ENCODE data around the gene CEP55.

CEP55 gene

GRCh38 chr10:93567277-93568104 lies 71.1 kb downstream of the CEP55 start:
- no peak for DNase-seq

- DNase-seq, result no peak
Measured at GRCh38 chr10:93568105-93568390, 71.6 kb downstream of the CEP55 start.

GRCh38 chr10:93570383-93570782 lies 74.0 kb downstream of the CEP55 start:
- DNase-seq, result no peak

GRCh38 chr10:93572606-93573005 lies 76.2 kb downstream of the CEP55 start:
- no peak for DNase-seq

GRCh38 chr10:93573051-93573909 lies 76.9 kb downstream of the CEP55 start:
- no peak for DNase-seq

GRCh38 chr10:93573924-93574323 lies 77.5 kb downstream of the CEP55 start:
- no peak for DNase-seq

- no peak for DNase-seq
Measured at GRCh38 chr10:93576888-93577287, 80.5 kb downstream of the CEP55 start.

- DNase-seq, result no peak
Measured at GRCh38 chr10:93577565-93577964, 81.2 kb downstream of the CEP55 start.

Data from NCI-H1436 (cell line).